Progenitor cell of endocrine pancreas (in vitro differentiated cells): ENCODE results near the gene RAD51B. TPM values are rescaled to one million over a fixed set of nuclear protein-coding genes. Genes with fewer than 3 reads are reported as not detected.
A peak's percentile ranks its signal among the peaks of the same experiment; 100 is the strongest.

Source experiments
- DNase-seq: peaks from one replicate; pipeline ENCODE4 v3.0.0; 2021; ENCODE audit warnings: low spot score; ENCODE audit not compliant: unreplicated experiment
- H3K27ac Mint-ChIP-seq: 2 replicates; pipeline ENCODE4 v1.8.0; 2021; ENCODE audit warnings: mild to moderate bottlenecking, moderate library complexity, mixed read lengths
- H3K27me3 Mint-ChIP-seq: 2 replicates; pipeline ENCODE4 v1.8.0; 2021; ENCODE audit warnings: mixed read lengths
- H3K36me3 Mint-ChIP-seq: 2 replicates; pipeline ENCODE4 v1.8.0; 2022; ENCODE audit warnings: mixed read lengths; ENCODE audit not compliant: insufficient read depth
- H3K4me1 Mint-ChIP-seq: 2 replicates; pipeline ENCODE4 v1.8.0; 2021; ENCODE audit warnings: low read depth, mixed read lengths
- H3K4me3 Mint-ChIP-seq: 2 replicates; pipeline ENCODE4 v1.8.0; 2021; ENCODE audit warnings: low read depth, mild to moderate bottlenecking, moderate library complexity, mixed read lengths
- H3K9me3 Mint-ChIP-seq: 2 replicates; pipeline ENCODE4 v1.8.0; 2021; ENCODE audit warnings: low read depth, mixed read lengths
- CTCF ChIP-seq: fragments of 200-600 bp; sonication (generic); IDR thresholded peaks from one replicate; pipeline ENCODE4 v1.5.0; 2021; ENCODE audit warnings: antibody characterized with exemption, mild to moderate bottlenecking; ENCODE audit not compliant: unreplicated experiment
- total RNA-seq: library from RNA; stranded (reverse); gene quantifications from 2 replicates; pipeline ENCODE4 v1.2.1, GENCODE V29; 2021

Gene RAD51B
- total RNA-seq, 1 donor from 2014 or later = 24.7 TPM

DNA sequence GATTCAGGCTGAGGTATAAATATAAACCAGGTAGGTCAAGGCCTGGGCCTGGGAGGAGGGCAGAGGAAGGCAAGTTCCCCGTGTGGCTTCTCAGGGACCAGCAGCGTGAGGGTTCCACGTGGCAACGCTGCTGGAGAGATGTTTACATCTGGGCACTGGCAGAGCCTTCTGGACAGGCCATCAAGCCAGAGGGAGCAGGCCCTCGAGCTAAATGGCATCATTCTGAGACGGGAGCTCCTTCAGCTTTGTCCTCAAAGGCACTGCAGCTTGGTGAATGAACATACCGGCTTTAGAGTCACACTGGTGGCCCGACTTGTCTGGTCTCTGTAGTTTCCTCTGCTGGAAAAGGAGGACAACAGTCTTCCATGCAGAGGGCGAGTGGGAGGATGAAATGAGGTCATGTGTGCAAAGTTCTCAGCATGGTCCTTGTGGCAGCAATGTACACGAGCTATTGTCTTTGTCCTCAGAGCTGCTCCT, 742.0 kb downstream of the RAD51B start:
- TF ChIP-seq CTCF = no peak
- no peak for DNase-seq
- H3K27ac Mint-ChIP-seq = no peak overlapping the region
- H3K27me3 Mint-ChIP-seq = no peaks in the 10 kb centered on the region
- H3K9me3 Mint-ChIP-seq = peaks cover 3% of the 10 kb centered on the region
- H3K4me3 Mint-ChIP-seq = no peak overlapping the region
- peaks cover 49% of the 10 kb centered on the region for H3K4me1 Mint-ChIP-seq
- H3K36me3 Mint-ChIP-seq = peaks cover 1% of the 10 kb centered on the region

- Mint-ChIP-seq H3K27ac (peak overlapping the region; percentile 94), H3K4me3 (no peak overlapping the region), H3K27me3 (no peaks in the 10 kb centered on the region), H3K4me1 (peaks cover 52% of the 10 kb centered on the region), H3K9me3 (peaks cover 3% of the 10 kb centered on the region), H3K36me3 (no peaks in the 10 kb centered on the region)
- TF ChIP-seq CTCF = no peak
- no peak for DNase-seq
Observed at GRCh38 chr14:68562911-68563250, 743.3 kb downstream of the RAD51B start.

- H3K4me1 Mint-ChIP-seq = peaks cover 52% of the 10 kb centered on the region
- peak overlapping the region; percentile 94 for H3K27ac Mint-ChIP-seq
- no peak for TF ChIP-seq CTCF
- peaks cover 1% of the 10 kb centered on the region for H3K9me3 Mint-ChIP-seq
- DNase-seq = no peak
- H3K4me3 Mint-ChIP-seq = peak overlapping the region; percentile 35
- no peaks in the 10 kb centered on the region for H3K36me3 Mint-ChIP-seq
- H3K27me3 Mint-ChIP-seq = no peaks in the 10 kb centered on the region
Observed at GRCh38 chr14:68563251-68564131, 743.9 kb downstream of the RAD51B start.

DNA sequence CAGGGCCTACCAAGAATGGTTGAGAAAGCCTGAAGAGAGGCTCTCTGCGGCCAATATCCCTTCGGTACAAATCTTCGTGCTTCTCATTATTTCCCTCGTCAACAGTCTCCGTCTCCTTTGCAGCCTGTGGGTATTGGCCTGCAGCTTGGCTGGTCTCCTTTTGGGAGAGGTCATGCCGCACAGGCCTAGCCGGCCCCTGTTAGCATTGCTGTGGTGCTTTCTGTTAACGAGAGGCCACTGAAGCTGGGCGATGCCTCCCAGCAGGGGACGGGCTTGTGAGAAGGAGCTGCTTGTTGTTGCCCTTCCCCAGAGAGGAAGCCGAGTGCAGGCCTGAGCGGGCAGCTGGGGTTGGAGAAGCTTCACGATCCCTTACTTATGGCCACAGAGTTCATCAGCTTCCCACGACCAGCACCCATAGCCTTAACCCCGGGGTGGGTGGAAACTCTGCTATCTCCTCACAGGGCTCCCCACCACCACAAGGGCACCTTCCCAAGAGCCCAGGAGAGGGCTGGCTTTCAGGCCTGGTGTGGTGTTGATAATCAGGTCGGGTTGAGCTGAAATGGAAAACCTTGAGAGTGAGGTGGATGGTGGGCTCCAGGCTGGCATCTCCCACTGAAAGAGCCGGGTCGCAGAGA, 744.7 kb downstream of the RAD51B start:
- no peak for TF ChIP-seq CTCF
- no peak for DNase-seq
- Mint-ChIP-seq H3K4me3 (no peak overlapping the region), H3K27me3 (no peaks in the 10 kb centered on the region), H3K4me1 (peaks cover 59% of the 10 kb centered on the region), H3K36me3 (peaks cover 2% of the 10 kb centered on the region), H3K27ac (peak overlapping the region; percentile 94), H3K9me3 (no peaks in the 10 kb centered on the region)

DNA sequence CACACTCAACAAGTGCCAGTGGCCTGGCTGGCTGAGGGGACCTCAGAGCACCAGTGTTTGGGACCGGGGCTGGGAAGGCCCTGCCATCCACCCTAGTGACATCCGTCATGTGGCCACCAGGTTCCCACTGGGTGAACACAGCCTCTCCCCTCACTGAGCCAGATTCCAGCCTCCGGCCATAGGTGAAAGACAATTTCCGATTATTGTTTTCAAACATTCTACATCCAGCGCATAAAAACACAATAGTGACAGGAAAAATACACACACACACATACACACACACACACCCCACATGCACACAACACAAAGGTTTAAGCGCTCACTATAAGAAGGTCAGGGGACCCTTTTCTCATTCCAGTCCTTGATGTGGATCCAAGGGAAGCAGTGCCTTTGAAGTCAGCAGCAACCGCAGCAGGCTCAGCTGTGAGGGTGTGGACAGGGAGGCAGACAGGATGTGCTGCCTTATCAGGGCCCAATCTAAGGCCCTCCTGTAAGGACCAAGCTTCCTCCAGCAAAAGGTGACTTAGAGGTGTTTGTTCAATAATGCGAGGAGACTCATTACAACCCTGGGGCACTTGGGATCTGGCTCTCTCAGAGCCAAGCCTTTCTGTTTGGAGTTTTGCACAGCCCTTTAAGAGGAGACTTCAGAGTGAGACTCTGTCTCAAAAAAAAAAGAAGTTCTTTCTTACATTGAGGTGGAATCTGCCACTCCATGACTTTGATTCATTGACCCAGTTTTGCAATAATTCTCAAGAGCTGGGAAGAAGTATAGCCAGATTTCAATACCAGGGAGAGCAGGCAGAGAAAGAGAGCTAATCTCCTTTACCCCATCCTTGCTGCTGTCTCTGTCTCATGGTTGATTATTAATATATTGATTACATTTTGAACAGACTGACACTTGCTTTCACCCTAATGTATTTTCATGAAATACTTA, 745.5 kb downstream of the RAD51B start:
- Mint-ChIP-seq H3K36me3 (peaks cover 2% of the 10 kb centered on the region), H3K27me3 (no peaks in the 10 kb centered on the region)

More for the DNA sequence above, 745.5 kb downstream of the RAD51B start:
- H3K4me1 Mint-ChIP-seq = peaks cover 67% of the 10 kb centered on the region
- no peak for DNase-seq
- TF ChIP-seq CTCF = no peak
- no peaks in the 10 kb centered on the region for H3K9me3 Mint-ChIP-seq
- peak overlapping the region; percentile 71 for H3K27ac Mint-ChIP-seq
- no peak overlapping the region for H3K4me3 Mint-ChIP-seq
